Thymus (tissue), 11 donors: Measurements from ENCODE around the gene IL11. TPM values are rescaled to one million over a fixed set of nuclear protein-coding genes. Genes with fewer than 3 reads are reported as not detected.

Experiments used
- DNase-seq, 9 donors: peaks; one replicate each; pipeline ENCODE4 v3.0.0-alpha.2; 2013; ENCODE audit warnings: low spot score in 9 of 9, low read depth in 6 of 9, missing footprints in 1 of 9
- H3K27ac ChIP-seq, 2 donors: one replicate each; pipeline ENCODE4 v1.5.1; 2013; ENCODE audit warnings: control low read depth in 1 of 2, low read depth in 1 of 2, low read length in 1 of 2, mild to moderate bottlenecking in 1 of 2, moderate library complexity in 1 of 2
- H3K27me3 ChIP-seq, 2 donors: one replicate each; pipeline ENCODE4 v1.5.1; 2013; ENCODE audit warnings: low read length in 1 of 2; ENCODE audit not compliant: control insufficient read depth in 2 of 2, insufficient read depth in 1 of 2
- H3K36me3 ChIP-seq, 2 donors: one replicate each; pipeline ENCODE4 v1.5.1; 2013; ENCODE audit warnings: low read length in 1 of 2, mild to moderate bottlenecking in 1 of 2, moderate library complexity in 1 of 2; ENCODE audit not compliant: control insufficient read depth in 2 of 2, insufficient read depth in 2 of 2
- H3K4me1 ChIP-seq, 2 donors: one replicate each; pipeline ENCODE4 v1.5.1; 2013; ENCODE audit warnings: low read length in 2 of 2; ENCODE audit not compliant: control insufficient read depth in 2 of 2, insufficient read depth in 2 of 2
- H3K4me3 ChIP-seq, 2 donors: one replicate each; pipeline ENCODE4 v1.5.1; 2013; ENCODE audit warnings: low read length in 2 of 2, control low read depth in 1 of 2, mild to moderate bottlenecking in 1 of 2
- H3K9me3 ChIP-seq, 2 donors: one replicate each; pipeline ENCODE4 v1.5.1; 2013; ENCODE audit warnings: low read length in 1 of 2, mild to moderate bottlenecking in 1 of 2; ENCODE audit not compliant: control insufficient read depth in 2 of 2, insufficient read depth in 1 of 2
- WGBS: extraction: QIAGEN DNeasy Blood & Tissue Kit; methylation state at CpG from one replicate; pipeline ENCODE4 v1.1.7; 2013; 5-methylcytosine and 5-hydroxymethylcytosine counted together
- polyA plus RNA-seq: library from polyadenylated mRNA; stranded (reverse); fragments of 200-250 nt; gene quantifications from one replicate; pipeline ENCODE4 v1.2.3, GENCODE V29; 2013
- total RNA-seq: library from RNA; stranded (reverse); fragments of 120-200 nt; gene quantifications from one replicate; pipeline ENCODE4 v1.2.4, GENCODE V29; 2013
- donor health status: healthy.

The IL11 gene
- total and polyA plus RNA-seq, 2 donors: 0.38 to 1.5 TPM

GRCh38 chr19:55358493-55358892, 11.8 kb downstream of the IL11 start:
- H3K4me1 ChIP-seq: peaks cover 8% of the 10 kb centered on the region in 2 donors
- WGBS: 93% methylated on average over 19 of the region's 19 CpGs
- H3K27ac ChIP-seq: peak overlapping the region in 1 of 2 donors; percentile 46
- peaks cover 30 to 66% of the 10 kb centered on the region in 2 donors for H3K27me3 ChIP-seq
- peaks cover 0 to 4% of the 10 kb centered on the region in 2 donors for H3K9me3 ChIP-seq
- no peak for DNase-seq
- H3K36me3 ChIP-seq: no peaks in the 10 kb centered on the region
- H3K4me3 ChIP-seq: no peak overlapping the region

DNA sequence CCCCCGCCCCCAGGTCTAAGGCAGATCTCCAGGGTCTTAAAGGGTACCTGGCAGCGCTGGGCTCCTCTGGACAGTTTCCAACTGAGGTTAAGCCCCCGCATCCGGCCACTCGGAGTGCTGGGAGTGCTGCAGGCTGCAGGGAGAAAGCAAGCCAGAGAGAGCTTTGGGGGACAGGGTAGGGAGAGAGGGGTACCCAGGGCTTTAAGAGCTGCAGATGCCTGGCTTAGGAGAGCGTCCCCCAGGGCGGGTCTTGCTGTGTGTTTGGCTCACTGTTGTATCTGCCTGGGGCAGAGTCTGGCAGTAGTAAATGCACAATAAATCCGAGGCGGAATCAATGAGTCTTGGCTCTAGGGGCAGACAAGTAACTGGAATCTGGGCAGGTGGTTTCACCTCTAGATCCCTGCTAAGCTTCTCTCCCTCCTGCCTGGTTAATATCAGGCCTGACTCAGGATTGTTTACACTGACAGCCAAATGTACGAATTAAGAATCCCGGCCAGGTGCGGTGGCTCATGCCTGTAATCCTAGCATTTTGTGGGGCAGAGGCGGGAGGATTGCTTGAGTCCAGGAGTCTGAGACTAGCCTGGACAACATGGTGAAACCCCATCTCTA, 14.9 kb downstream of the IL11 start:
- H3K27me3 ChIP-seq: peaks cover 46 to 82% of the 10 kb centered on the region in 2 donors
- H3K36me3 ChIP-seq: no peaks in the 10 kb centered on the region
- DNase-seq: no peak
- no peak overlapping the region for H3K4me3 ChIP-seq
- H3K27ac ChIP-seq: peak overlapping the region in 1 of 2 donors; percentile 32
- 42% methylated on average over 13 of the region's 13 CpGs for WGBS
- peaks cover 11 to 12% of the 10 kb centered on the region in 2 donors for H3K4me1 ChIP-seq
- H3K9me3 ChIP-seq: peaks cover 1 to 14% of the 10 kb centered on the region in 2 donors

DNA sequence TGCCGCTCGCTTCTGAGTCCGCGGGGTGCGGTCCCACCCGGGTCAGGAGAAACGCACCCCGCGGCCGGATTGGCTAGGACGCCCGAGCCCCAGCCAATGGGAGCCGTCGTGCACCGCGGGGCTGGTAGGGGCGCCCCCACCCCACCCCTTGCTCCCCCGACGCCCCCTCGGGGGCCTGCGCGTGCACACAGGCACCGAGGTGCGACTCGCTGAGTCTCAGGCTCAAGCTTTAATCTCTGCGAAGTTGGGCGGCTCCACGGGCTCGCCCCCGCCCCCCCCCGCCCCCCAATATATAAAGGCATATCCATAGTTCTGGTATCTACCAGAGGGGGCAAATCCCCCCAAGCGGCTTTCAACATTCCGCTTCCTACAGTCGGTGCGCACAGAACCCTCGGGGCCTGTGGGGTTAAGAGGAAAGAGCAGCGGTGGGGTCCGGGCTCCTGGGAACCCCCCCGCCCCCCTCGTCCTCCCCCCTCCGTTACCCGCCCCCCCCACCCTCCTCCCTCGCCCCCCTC, 15.5 kb downstream of the IL11 start, which contains the start of gene COX6B2:
TSS of gene COX6B2 (minus strand) at position 22 of the 515 bp plus-strand sequence. CDS start 198 bp downstream, outside the sequence.
- Histone ChIP-seq H3K27ac (peak within 1 kb of the TSS in 1 of 2 donors; percentile 32), H3K36me3 (no peaks in the 10 kb centered on the region), H3K9me3 (peaks cover 1 to 14% of the 10 kb centered on the region in 2 donors), H3K4me1 (peaks cover 11 to 12% of the 10 kb centered on the region in 2 donors), H3K4me3 (peak within 1 kb of the TSS; percentile 16 to 51), H3K27me3 (peaks cover 46 to 82% of the 10 kb centered on the region in 2 donors)
- 3% methylated on average over 43 of the region's 43 CpGs for WGBS
- DNase-seq: no peak

GRCh38 chr19:55353803-55354697, 16.2 kb downstream of the IL11 start:
- peaks cover 1 to 14% of the 10 kb centered on the region in 2 donors for H3K9me3 ChIP-seq
- H3K27me3 ChIP-seq: peaks cover 46 to 82% of the 10 kb centered on the region in 2 donors
- no peak overlapping the region for H3K27ac ChIP-seq
- DNase-seq: peak in 7 of 9 donors; percentile 23 to 63 (median 53)
- H3K36me3 ChIP-seq: no peaks in the 10 kb centered on the region
- 2% methylated on average over 72 of the region's 72 CpGs for WGBS
- peak overlapping the region; percentile 16 to 51 for H3K4me3 ChIP-seq
- peaks cover 11 to 12% of the 10 kb centered on the region in 2 donors for H3K4me1 ChIP-seq

GRCh38 chr19:55353356-55353802, 16.9 kb downstream of the IL11 start:
- DNase-seq: no peak
- peaks cover 11 to 12% of the 10 kb centered on the region in 2 donors for H3K4me1 ChIP-seq
- peak overlapping the region; percentile 16 to 51 for H3K4me3 ChIP-seq
- peaks cover 0 to 3% of the 10 kb centered on the region in 2 donors for H3K36me3 ChIP-seq
- no peak overlapping the region for H3K27ac ChIP-seq
- WGBS: 7% methylated on average over 24 of the region's 24 CpGs
- peaks cover 1 to 14% of the 10 kb centered on the region in 2 donors for H3K9me3 ChIP-seq
- peaks cover 46 to 75% of the 10 kb centered on the region in 2 donors for H3K27me3 ChIP-seq

DNA sequence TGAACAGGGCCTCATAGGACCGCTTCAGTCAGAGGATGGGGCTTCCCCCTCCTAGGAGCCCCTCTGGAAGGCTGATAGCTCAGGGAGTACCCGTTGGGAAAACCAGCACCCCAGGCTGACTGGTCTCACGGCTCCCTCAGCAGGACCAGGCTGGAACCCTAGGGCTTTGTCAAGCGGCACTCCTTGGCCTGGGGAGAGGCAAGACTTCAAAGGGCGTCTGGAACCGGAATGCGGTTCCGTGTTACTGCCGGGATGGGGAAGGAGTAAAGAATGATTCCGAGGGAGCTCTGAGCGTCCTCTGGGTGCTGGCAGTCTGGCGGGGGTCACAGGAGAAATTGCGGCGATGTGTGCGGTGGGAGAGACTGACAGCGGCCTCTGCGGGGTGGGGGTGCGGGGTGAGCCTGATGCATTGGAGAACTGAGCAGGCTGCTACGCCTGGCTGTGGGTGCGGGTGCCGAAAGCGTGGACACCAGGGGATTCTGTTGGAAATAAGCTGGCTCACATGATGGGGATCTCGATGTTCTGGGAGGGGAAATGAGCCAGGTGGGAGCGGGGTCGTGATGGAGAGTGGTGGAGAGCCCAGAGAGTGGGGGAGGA, 17.6 kb downstream of the IL11 start:
- peaks cover 46 to 70% of the 10 kb centered on the region in 2 donors for H3K27me3 ChIP-seq
- 79% methylated on average over 25 of the region's 25 CpGs for WGBS
- H3K9me3 ChIP-seq: peaks cover 1 to 14% of the 10 kb centered on the region in 2 donors
- peaks cover 11 to 12% of the 10 kb centered on the region in 2 donors for H3K4me1 ChIP-seq
- no peak for DNase-seq
- H3K36me3 ChIP-seq: peaks cover 4 to 8% of the 10 kb centered on the region in 2 donors
- H3K27ac ChIP-seq: no peak overlapping the region
- H3K4me3 ChIP-seq: no peak overlapping the region

- Histone ChIP-seq H3K27me3 (peaks cover 46 to 64% of the 10 kb centered on the region in 2 donors), H3K4me1 (peaks cover 11 to 12% of the 10 kb centered on the region in 2 donors), H3K4me3 (no peak overlapping the region), H3K9me3 (peaks cover 1 to 14% of the 10 kb centered on the region in 2 donors), H3K36me3 (peaks cover 6 to 14% of the 10 kb centered on the region in 2 donors), H3K27ac (no peak overlapping the region)
- WGBS: 71% methylated on average over 6 of the region's 6 CpGs
- DNase-seq: no peak
Observed at GRCh38 chr19:55352040-55352439, 18.2 kb downstream of the IL11 start.

GRCh38 chr19:55350620-55351315, 19.5 kb downstream of the IL11 start:
- Histone ChIP-seq H3K4me3 (no peak overlapping the region), H3K27me3 (peaks cover 38 to 52% of the 10 kb centered on the region in 2 donors), H3K27ac (no peak overlapping the region), H3K9me3 (peaks cover 1 to 14% of the 10 kb centered on the region in 2 donors), H3K36me3 (peaks cover 10 to 26% of the 10 kb centered on the region in 2 donors), H3K4me1 (peaks cover 11 to 12% of the 10 kb centered on the region in 2 donors)
- DNase-seq: no peak
- 76% methylated on average over 11 of the region's 11 CpGs for WGBS
